ENCODE data around the gene FOXP4.

- TF ChIP-seq CTCF (IDR thresholded peaks at IDR 0.05 in 8 of 11, conservative IDR thresholded peaks at IDR 0.05 in 3 of 11): no peak
- no peak for TF ChIP-seq POLR2A (IDR thresholded peaks at IDR 0.05)
- no peak for TF ChIP-seq POLR2AphosphoS5 (IDR thresholded peaks at IDR 0.05)
These were observed 44.9 kb downstream of the FOXP4 start for GRCh38 chr6:41591122-41591521.

Measured in spleen (tissue), 7 donors.